ENCODE measurements around the gene VPS13C.
A peak's percentile ranks its signal among the peaks of the same experiment; 100 is the strongest.

VPS13C gene

DNA sequence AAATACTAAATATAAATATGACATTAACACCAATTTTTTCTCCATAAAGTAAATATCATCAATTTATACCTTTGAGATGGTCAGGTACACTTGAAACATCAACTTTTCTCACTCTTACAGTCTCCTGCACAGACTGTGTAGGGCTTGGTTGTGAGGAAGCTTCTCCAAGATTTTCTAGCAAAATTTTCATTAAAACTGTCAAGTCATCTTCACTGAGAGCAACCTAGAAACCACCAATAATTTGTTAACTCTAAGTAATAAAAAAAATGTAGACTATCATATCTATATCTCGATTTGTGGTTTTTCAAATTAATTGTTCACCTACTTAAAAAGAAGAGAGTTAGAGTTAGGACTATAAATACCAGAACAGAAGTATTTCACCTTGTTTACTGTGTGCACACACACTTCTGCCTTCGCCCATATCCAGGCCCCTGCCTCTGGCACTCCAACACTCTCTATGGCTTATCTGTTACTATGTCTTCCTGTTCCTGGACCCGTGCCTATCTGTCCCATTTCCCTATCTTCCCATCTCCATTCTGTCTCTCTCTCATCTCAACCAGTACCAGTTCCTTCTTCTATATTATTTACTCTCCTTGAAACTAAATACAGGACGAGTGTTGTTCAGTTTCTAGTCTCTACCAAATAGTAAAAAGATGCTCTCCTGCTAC lies 123.6 kb downstream of the VPS13C start:
- no peak for FAIRE-seq

DNA sequence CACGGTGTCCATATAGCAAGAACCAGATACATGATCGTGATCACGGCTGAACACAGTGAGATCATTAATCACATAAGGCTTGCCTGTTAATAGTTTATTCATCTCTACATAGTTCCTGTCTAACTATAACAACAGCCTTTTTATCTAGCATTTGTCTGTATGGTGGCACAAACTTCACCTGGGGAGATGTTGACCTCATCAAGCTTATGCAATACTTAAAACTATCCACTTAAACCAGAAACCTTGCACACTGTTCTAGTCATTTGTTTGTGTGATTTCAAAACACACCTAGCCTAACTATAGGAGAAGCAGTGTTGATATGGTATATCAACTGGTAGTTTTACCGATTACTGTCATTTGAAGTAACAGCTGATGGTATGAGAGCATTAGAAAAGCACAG lies 124.8 kb downstream of the VPS13C start:
- FAIRE-seq: no peak

DNA sequence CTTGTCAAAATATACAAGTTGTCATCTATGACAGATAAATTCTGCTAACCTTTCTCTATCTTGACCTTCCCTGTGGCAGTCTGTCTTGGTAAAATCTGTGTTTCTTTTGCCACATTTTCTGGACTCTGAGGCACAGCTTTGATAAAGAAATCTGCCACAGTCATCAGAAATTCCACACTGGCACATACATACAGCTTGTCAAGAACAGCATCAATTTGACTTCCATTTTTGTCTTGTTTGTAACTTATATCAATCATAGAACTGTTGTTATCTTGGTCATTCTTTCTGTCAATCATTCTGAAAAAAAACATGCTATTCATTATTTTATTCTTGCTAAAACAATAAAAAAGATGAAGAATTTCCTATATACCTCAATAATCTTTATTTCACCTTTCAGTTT lies 130.8 kb downstream of the VPS13C start:
- peak; percentile 41 for FAIRE-seq

DNA sequence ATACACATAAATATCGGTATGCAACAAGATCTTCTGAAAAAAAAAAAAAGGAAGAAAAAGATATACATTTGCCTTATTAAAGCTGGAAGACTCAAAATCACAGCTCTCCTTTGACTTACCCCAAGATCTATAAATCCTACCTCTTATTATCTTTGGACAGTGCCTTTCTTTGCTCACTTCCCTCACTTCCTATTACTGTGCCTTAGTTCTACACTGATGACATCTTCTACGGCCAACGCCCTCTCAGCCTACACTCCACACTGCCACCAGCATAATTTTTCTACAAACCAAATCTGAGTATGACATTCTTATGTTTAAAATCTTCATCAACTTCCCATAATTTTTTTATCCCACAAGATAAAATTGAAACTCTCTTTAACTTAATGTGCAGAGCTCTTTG lies 137.1 kb downstream of the VPS13C start:
- no peak for FAIRE-seq

DNA sequence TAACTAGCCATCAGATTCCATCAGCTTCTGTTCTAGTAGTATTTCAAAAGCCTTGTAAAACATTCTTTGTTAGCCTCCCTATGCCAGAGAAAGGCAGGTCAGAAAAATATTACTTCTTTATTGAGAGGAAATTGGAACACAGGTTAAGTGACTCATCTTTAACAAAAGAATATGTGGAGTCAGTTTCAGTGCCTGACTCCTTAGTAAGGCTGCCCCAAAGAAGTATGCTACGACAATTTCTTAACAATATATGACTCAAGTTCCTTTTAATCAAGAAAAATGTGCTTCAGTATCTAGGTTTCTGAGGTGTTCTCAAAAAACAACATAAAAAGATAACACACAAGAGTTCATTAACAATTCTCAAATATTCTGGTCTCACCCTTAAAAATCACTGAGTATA lies 139.2 kb downstream of the VPS13C start:
- FAIRE-seq: no peak

DNA sequence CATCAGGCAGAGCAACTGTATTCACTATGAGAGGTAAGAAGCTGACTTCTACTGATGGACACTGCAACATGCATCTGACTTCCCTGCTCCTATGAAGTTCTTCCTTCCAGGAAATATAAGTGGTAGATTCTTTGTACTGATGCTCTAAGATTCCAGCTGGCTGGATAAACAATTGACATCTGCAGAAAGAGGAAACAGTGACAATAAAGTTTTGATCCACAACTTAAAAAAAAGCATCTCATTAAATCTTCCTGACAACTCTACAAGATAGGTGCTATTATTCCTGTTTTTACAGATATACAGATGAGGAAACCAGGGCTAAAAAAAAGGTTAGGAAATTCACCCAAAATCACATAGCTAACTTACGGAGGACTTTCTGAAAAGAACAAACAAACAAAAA lies 142.8 kb downstream of the VPS13C start:
- no peak for FAIRE-seq

DNA sequence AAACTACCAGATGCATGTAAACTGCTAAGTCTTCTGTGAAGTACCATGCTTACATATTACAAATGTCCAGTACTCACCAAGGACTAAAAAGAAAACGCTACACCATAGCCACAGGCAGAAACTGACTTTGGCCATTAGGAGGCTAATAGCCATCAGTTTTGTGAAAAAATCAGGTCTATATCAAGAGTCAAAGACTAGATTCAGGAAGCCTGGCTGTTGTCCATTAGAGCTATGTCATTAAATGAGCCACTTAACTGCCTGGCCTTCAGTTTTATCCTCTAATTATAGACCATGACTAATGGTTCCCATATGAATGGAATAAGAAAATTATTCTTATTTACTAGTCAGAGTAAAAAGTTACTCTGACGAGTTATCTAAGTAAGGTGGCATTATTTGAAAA lies 144.1 kb downstream of the VPS13C start:
- FAIRE-seq: no peak

DNA sequence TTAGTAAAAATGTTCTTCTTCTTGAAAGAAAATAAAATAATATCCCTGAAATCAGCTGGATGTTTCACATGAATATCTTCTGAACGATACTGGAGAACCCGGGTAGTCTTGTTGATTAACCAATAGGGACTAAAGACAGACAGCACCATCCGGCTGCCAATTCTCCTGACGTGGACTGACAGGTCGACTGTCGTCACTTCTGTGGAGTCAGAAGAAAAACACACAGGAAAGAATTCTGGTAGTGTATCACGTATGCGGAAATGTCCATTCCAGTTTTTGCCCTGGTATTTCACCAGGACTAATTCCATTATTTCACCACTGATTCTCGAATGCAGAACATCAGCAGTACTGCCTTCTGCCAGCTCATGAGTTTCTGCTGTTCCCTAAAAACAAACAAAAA lies 144.6 kb downstream of the VPS13C start:
- FAIRE-seq: no peak

DNA sequence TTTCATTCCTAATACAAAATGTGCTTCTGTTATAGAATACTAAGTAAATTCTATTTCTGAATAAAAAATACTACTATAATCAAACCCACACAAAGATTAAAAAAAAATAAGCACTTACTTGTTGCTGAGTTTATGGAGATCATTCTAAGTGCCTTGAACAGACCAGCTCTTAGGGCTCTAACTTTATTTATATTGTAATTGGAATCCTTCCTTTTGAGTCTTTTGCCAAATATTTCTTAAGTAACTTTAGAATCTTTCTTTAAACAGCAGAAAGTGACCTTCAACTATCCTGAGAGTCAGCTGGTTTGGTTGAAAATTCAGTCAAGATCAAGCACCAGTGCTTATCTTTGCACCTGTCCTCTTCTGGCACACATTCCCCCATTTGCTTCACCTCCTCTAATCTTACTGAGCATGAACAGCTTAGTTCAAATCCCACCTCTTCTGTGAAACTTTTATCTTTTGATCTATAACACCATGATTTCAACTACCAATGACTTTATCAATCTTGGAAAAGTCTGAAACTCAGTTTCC lies 149.3 kb downstream of the VPS13C start:
- no peak for FAIRE-seq

DNA sequence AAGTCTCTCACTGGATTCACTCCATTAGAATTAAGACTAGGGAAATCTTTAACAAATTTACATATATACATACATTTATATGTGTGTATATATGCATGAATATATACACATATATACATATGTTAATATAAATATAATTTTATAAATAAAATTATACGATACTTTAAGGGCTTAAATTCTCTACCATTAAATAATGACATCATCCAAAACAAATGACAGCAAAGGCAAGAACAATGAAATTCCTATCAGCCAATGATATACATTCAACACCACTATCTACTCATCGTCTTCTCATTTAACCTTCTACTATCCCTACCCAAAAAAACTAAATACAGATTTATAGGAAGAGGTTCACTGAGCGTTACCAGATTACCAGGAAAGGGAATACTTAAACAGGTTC lies 152.0 kb downstream of the VPS13C start:
- FAIRE-seq: peak; percentile 71

DNA sequence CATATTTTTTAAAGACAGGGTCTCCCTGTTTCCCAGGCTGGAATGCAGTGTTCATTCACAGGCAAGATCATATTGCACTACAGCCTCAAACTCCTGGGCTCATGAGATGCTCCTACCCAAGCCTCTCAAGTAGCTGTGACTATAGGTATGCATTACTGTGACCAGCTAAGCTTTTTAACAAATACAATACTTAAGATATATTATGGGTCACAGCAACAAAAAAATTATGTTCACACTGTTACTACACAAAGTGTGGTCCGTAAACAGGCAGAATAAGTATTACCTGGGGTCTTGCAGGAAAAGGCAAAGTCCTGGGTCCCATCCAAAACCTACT lies 152.5 kb downstream of the VPS13C start:
- FAIRE-seq: no peak

DNA sequence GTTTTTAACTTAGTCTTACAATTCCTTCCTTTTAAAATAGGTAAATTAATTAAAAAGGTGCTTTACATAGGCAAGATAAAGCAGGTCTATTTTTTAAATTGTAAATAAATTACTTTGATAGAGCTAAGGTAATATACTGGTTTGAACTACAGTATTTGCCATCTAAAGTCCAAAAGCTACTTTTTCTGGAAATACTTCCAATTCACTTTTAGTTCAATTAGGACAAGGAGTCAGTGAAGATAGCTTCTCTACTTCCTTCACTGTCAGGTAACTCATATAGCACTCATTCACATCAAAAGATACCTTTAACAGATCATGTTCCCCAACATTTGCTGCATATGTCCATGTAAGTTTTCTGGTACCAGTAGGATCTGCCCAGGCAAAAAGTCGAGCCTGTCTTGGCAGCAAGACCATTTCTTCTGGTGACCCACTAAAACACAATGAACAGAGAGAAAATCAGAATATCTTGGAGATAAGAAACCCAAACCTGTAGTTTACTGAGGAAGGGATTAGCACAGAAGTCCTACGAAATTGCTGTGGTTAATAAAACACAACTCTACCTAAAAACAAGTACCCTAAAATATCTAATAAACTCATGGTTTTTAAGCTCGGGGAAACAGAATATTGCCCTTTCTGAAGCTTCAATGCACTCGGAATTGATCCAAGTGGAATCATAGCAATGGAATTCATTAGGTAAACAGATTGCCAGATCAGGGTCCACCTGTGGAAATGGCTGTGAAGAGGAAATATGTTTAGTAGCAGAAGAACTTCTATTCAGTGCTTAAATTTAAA lies 153.1 kb downstream of the VPS13C start:
- no peak for FAIRE-seq

DNA sequence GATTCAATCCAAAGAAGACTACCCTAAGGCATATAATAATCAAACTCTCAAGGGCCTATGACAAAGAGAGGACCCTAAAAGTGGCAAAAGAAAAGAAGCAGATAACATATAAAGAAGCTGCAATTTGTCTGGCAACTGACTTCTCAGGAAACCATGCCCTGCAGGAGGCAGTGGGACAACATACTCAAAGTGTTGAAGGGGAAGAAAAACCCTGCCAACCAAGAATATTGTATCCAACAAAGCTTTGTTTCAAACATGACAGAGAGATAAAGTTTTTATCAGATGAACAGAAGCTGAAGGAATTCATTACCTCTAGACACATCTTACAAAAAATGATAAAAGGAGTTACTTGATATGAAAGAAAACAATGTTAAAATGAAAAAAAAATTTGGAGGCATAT lies 167.1 kb downstream of the VPS13C start:
- no peak for FAIRE-seq

DNA sequence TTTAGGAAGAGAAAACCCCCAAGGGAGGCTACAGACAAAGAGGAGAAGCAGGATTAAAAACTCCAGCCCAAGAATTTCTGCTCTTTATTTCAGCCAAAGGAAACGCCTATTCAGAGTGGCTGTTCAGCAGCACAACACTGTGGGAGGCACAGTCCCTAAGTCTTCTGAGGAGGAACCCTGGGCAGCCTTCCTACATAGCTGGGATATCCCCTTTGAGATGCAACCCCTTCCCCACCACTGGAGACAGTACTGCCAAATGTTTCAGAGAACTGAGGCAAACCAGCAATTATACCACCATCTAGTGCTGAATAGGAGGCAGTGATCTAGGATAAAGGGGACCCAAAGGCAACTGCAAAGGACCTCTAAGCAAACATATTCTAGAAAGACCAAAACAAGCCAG lies 168.1 kb downstream of the VPS13C start:
- no peak for FAIRE-seq

DNA sequence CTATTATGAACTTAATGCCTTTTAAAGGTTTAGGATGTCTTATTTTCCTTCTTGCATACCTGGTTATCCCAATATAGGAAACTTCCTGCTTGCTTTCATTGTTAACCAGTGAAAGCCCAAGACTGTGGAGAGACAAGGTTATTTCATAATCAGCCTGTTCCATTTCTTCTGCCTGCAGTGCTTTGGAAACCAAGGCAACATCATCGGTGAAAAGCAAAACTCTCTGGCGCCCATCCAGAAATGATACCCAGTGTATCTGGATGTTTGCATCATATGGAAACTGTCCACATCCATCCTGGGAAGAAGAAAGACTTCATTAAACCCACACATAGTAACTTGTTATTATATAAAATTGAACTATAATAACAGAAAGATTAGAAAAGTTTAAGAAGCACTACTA lies 170.1 kb downstream of the VPS13C start:
- FAIRE-seq: no peak

DNA sequence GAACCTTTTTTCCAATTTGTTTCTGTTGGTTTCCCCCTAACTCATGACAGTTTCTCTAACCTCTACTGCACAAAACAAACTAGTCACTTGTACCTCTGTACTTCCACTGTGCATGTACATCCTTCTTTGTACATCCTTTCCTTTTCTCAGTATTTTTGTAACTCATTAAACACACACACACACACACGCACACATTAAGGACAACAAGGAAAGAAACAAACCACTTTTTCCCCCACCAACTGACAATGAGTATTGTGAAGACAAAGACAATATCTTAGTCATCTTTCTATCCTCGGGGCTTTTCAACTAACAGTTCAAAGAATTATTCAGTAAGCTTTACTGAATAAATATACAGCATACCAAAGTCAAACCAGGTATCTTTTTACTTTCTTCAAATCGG lies 170.5 kb downstream of the VPS13C start:
- FAIRE-seq: no peak

DNA sequence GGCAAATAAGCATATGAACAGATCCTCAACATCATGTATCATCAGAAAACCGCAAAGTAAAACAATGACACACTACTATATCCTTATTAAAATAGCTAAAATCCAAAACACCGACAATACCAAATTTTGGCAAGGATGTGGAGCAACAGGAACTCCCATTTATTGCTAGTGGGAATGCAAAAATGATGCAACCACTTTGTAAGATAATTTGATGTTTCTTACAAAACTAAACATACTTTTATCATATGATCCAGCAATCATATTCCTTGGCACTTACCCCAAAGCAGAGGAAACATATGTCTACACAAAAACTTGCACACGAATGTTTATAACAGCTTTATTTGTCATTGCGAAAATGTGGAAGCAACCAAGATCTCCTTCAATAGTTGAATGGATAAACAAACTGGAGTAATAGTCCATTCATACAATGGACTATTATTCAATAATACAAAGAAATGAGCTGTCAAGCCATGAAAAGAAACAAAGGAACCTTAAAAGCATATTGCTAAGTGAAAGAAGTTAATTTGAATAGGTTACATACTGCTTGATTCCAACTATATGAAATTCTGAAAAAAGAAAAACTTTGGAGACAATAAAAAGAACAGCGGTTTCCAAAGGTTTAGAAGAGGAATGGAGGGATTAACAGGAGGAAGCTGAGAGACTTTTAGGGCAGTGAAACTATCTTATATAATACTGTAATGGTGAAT lies 172.0 kb downstream of the VPS13C start:
- no peak for FAIRE-seq

DNA sequence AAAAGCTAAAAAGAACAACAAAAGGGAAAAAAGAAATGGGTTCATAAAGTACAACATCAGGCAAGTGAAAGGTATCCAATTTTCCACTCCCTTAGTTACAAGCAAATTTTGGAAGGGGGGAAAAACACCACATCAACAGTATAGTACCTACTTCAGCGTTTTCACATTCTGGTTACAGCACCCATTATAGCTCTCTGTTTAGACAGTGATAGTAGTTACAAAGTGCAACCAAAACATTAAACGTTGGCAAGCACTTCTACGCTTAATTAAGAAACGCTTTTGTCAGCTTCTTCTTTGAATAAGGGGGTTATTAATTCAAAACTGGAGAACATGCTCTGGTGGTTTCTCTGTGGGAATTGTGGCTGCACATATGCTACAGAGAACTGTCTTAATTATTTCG lies 180.2 kb downstream of the VPS13C start:
- FAIRE-seq: no peak

DNA sequence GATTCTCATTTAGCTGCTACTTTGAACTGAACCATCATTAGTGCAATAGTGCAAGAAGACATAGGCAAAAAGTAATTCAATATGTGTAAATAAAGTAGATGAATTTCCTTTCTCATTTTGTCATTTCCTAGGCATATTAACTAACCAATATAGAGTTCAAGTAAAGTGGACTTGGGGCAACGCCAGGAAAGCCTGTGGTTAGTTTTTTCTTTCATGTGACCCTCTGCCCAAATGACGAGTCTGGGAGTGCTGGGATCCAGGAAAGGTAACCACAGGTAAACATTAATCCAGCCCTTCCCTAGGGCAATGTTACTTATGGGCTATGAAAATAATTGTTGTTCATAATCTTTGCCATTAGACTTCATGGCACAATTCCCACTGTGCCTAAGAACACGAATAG lies 181.0 kb downstream of the VPS13C start:
- no peak for FAIRE-seq

DNA sequence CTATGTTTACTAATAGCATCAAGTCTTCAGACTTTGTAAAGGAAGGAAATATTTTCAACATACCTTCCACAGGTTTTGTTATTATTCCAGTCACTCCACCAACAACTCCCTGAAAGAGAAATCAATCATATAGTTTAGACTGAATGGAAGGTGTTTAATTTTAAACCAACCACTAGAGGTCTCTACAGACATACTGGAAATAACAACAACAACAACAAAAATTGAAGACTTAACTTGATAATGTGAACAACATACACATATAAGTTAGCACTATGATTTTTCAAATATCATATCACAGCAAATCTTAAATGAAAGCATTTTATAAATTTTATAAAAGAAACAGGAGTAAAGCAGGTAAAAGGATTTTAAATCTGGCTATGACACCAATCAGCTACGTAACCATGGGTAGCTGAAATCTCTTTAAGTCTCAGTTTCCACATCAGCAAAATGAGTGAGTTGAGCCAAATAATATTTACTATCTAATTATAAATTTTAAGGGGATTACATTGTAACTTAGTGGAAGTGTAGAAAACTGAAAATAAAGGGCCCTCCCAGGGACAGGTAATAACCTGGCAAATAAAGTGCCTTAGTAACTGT lies 188.2 kb downstream of the VPS13C start:
- FAIRE-seq: peak; percentile 98

DNA sequence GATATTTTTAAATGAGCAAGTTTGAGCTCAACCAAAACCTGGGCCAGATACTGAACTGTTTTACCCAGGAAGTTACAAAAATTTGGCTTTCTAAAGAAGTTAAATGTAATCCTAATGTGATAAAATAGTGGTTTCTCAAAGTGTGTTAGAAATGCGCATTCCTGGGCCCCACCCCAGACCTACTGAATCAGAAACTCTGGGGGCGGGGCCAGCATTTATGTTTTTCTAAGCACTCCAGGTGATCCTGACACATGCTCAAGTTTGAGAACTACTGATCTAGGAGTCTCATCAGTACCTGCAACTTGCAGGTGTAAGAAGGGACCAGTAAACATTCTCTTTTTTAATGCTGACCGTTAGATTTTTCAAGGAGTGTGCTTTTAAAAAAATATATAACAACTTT lies 190.6 kb downstream of the VPS13C start:
- no peak for FAIRE-seq

DNA sequence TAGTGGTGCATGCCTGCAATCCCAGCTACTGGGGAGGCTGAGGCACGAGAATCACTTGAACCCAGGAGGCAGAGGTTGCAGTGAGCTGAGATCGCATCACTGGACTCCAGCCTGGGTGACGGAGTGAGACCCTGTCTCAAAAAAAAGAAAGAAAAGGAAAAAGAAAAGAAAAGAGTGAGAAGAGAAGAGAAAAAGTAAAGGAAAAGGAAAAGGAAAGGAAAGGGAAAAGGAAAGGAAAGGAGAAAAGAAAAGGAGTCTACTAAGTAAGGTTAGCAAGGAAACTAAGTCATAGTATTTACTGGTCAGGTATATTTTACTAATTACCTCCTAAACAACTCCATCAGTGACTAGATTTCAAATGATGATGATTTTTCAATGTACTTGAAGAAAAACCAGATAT lies 198.3 kb downstream of the VPS13C start:
- FAIRE-seq: no peak

DNA sequence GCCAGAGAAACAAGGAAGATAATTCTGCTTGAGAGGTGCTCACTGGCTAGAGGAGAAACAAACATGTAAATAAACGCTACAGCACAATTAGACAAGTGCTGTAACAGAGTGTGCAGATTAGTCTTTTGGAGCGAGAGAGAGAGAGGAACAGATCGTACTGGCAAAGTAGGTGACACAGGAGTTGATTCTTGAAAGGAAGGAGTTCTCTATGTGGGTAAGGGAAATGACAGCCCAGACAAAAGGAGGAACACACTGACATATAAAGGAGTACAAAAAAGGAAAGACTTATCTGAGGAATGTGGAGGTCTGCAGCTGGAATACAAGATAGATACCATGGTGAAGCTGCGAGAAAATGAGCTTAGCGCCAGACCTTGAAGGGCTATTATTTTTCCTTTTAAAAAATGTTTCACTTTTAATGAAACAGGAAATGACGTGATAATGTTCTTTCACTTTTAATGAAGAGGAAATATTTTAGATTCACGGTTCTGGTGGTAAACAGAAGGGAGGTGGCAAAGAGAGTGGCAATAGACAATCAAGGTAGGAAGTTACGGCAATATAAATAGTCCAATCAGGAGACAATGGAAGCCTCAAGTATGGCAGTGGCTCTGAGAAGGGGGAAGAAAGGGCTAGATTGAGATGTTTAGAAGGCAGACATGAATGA lies 202.9 kb downstream of the VPS13C start:
- FAIRE-seq: no peak

All from G401.6 (cell line).